ENCODE data around the gene ZBTB16.

The ZBTB16 gene

DNA sequence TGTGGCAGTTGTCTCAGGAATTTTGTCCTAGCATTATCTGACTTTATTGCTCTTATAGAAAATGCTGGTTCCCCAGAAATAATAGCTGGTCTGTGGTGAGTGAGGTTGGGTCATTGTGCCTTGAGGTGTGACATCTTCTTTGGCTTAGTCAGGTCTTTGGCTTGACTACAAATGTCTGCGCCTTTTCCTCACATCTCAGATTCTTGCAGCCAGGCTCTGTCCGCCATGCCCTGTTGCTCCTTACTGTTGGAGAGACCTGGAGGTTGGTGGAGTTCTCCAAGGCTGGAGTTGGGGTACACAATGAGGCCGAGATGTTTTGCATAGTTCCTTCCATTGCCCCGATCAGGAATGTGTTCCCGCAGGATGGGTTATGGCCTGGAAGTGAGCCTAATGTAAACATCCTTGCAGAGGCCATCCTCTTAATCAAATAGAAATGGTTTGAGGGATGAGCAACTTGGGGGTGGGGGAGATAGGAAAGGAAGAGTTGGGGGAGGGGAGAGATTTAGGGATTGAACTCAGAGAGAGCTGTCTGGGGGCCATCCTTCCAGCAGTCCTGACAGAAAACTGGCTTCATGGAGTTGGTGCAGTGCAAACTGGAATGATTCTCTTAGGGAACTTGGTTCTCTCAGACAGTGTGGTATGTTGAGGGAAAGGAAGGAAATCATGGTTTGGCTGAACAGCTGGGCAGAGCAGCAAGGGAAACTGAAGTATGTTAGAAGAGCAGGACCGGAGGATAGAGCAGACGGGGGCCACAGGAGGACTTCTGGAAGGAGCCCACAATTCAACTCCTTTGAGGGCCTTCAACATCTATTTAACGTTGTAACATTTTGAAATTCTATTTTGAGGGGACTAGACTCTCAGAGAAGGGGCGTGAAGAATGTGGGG is 49.9 kb downstream of the ZBTB16 start:
- DNase-seq: no peak

DNA sequence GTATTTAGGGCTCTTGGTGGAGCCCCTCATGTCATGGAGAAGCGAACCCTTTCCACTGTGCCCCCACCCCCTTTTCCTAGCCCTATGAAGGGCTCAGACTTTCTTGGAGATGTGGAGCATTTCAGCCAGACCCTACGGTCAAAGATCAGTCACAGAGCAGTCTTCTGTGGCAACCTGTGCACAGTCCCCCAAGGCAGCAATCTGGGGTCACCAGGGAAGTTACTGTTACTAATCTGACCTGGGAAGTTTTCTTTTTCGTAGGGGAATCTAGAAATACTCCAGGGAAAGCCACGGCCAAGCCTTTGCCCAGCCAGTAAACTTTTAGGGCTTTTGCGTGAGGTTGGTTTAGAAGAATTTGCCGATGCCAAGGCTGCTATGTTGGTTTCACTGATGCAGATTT is 50.6 kb downstream of the ZBTB16 start:
- no peak for DNase-seq

DNA sequence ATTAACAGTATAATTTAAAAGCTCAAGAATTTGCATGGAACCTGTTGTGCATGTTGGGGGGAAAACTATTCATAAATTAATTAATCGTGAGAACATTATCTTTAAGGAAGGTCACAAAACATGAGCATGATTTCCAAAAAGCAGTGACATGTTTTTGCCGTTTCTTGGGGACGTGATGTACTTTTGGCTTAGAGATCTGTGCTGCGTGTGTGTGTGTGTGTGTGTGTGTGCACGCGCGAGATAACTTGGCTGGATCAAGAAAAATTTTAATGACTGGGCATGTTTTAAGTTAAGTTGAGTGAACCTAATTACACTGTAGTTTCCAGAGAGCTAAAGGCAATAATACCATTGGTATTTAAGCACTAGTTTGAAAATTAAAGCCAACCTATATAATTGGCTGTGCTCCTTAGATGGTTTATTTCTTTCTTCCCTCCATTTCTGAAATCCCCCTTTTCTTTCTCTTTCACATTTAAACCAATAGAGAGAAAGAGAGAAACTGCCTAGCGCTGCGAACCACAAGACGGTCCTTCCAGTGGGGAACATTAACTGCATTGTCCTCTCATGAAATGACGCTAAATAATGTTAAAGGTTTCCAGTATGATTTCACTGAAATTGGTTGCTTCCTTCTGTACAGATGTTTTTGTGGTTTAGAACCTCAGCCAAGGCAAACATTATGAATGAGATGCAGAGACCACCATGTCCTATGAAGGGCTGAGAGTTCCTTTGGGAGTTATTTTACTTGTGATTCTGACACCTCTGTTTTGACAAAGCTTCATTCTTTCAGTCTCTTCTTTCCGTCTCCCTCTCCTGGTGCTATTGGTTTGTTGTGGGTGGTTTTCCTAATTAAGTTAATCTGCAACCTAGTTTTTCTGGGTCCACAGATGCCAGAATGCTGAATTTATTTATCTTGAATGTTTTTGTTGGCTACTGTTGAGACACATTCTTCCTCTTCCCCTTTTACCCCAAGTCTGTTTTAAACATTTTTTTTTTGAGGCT is 51.7 kb downstream of the ZBTB16 start:
- DNase-seq: peak; percentile 5

DNA sequence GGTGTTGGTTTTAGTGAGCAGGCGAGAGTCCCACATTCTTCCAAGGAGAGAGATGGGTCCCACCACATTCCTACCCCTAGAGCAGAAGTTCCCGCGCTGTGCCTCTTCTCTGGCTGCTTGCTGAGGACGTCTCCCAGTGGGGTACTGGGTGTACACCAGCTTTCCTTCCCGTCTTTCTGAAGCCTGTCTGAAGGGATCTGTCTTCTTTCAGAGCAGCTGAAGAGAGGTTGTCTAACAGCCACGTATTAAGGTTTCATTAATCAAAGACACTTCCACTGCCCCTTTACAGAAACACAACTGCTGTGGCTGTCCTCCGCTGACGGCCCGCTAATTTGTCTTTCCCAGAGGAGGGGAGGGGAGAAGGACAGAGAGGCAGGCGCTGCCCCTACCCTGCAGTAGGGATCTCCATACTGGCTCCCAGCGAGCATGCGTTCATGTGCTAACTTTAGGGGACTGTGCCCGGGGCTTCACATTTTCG is 56.0 kb downstream of the ZBTB16 start:
- DNase-seq: no peak

DNA sequence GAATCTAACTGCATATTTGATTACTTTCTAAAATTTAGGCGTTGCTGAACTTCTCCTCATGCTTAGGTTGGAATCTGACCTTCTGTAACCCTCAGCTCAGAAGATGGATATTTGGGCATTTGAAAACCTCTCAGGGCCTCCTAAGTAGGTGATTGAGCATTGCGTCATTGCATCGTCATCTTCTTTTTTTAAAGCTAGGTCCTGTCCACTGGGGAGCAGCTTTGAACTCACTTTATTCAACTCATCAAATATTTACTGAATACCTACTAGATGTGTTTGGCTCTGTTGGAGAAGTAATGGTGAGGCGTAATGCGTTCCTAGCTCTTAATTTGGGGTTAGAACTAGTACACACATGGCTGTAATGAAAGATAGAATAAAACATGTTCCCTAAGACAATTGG is 56.8 kb downstream of the ZBTB16 start:
- no peak for DNase-seq

DNA sequence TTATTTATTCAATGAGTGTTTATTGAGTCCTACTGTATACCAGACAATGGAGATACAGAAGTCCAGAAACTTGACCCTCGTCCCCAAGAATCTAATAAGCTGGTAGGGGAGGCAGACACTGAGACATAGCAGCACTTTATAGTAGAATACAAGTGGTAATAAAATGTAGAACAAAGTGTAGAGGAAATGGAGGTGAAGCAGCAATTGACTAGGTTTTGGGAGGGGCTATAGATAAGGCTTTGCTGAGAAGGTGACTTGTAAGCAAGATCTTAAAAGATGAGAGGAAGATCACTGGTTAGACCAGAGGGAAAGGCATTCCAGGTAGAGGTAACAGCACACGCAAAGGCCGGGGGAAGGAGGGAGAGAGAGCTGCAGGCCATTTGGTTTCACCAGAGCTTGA is 57.3 kb downstream of the ZBTB16 start:
- DNase-seq: no peak

DNA sequence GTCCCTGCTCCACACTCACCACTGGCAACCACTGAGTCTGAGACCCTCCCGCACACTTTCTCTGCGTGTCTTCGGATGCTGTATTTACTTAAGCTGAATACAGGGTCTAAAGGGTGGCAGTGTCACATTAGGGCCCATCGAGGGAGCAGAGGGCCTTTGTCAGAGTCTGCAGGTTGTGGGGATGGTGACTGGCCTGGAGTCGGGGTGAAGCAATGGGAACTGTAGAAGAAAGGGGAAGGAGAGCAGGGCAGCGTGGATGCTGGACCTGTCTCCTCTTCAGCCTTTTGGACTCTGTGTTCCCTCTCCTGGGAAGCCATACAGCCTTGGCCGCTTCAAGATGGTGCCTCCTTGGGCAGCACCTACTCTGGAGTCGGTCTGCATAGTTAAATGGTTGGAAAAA is 61.1 kb downstream of the ZBTB16 start:
- no peak for DNase-seq

DNA sequence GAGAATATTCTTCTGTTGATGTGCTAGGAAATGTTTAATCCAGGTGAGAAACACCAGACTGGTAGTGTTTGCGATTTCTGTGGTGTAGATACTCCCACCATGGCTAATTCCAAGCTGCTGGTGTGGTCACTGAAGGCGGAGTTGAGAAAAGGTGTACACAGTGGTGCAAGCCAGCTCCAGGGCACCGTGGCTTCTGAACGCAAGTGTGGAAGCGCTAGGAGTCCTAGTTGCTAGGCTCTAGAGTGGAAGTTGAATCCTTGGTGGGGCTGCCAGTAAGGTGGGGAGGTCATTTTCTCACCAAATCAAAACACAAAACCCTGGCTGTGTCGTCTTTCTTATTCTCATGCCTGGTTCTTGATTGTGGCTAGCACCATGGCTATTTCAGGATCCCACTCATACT is 61.6 kb downstream of the ZBTB16 start:
- DNase-seq: no peak

DNA sequence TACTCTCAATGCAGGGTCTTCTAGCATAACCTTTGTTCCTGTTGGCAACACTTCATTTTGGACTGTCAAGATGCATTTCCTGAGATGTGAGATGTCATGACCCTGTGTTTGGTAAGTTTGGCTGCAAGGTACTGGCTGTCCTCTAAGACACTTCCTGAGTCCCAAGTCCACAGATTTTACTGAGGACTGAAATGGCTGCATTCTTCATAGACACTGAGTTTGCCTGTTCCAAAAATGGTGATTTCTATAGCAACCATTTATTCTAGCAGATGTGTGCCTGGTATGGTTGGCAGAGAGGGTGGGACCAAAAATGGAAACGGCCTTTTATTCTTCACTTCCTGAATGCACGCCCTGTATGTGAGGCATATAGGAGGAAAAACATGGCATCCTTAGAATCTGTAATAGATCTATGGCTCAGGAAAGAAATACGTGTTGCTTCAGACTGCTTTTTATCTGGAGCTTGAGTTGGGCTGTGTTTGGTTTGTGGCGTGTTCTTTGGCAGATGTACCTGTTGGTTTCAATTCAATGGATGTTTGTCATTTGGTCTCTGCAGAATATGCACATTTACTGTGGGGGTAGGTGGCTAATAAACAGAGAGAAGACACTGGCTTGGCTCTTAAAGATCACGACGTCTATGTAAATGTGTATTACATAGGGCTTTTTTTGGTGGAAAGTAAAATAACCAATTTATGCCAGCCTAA is 62.4 kb downstream of the ZBTB16 start:
- DNase-seq: no peak

DNA sequence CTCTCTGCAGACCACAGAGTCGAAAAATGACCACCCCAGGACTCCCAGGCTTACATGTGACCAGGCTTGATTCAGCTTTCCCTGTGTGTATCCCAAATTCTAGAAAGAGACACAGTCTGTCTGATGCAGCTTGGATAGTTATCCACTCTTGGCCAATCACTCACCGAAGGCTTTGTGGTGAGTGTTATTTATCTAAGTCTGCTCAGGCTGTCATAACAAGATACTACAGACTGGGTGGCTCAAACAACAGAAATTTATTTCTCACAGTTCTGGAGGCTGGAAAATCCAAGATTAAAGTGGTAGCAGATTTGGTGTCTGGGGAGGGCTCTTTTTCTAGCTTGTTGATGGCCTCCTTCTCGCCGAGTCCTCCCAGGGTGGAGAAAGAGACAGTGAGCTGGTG is 63.2 kb downstream of the ZBTB16 start:
- no peak for DNase-seq

DNA sequence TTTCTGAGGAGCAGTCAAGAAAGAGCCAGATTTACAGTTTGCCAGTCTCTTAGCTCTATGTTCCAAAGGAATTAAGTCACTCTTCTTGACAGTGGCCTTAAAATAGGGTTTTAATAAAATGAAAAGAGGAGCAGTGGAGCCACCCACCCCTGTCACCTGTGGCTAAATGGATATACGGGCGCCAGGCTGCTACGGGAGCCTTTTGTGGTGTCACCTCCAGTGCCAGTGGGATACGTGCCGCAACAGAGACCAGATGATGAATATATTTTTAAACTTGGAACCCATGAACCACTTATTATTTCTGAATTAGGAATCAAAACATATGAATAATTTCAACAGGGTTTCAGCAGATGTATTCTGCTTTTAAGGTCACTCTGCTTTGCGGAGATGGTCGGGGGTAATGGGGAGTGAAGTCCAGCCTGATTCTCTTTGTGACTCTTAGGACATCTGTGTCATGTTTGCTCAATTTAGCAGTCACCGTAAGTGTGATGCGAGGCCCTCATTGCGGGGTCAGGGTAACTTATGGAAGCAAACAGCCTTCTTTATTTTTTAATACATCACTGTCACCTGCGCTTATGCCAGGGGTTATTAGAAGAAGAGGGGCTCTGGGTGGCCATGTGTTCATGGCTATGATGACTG is 64.3 kb downstream of the ZBTB16 start:
- no peak for DNase-seq

DNA sequence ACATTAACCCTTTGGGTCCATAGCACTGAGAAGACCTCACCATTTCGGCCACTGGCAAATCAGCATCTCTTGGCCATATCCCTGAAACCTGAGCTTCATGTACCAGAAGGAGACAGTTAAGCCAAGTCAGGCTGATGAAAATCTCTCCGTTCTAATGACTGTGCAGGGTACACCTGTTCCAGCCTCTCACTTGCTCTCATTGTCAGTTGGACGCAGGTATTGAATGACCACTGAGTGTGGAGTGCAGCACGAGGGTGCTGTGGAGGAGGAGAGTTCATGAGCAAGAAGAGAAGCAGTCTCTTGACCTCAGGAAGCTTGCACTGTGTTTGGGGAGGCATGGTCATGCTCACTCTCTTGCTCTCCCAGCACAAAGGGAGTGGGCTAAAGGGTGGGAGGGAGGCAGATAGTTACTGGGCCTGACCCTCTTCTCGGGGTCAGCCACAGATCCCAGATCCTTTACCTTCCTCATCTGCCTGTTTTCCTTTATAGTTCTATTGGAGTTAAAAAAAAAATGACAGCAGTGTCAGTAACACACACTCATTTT is 65.2 kb downstream of the ZBTB16 start:
- no peak for DNase-seq

DNA sequence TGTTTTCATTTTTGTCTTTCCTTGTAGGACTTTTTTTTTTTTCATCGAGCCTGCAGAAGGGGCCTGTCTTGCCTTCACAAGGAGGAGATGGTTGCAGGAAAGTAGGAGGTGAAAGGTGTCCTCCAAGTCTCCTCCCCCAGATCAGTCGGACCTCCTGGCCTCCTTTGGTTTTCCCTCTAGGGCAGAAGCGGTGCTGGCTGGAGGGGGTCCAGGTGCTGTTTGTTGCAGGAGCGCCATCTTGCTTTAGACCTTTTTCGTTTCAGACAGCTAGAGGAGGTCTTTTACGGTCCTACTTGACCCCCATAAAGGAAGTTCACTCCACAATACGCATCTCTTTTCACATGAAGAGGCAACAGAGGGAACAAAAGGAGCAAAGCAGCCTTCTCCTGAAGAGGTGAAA is 66.0 kb downstream of the ZBTB16 start:
- DNase-seq: no peak

DNA sequence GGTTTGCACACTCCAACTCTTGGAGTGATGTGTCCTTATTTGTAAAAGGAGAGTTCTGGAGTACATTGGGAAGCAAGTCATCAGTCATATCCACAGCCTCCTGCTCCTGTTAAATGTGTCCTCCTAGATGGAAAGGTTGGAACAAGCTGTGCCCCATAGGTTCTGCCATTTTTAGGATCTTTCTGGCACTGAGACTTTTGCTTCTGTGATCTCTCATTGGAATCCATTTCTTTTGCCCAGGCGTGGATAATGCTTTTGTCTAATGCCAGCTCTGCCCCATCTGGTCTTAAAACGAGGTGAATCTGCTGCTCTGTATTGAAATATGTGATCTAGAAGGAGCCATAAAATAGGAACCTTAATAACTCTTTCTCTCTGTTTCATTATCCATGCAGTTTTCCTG is 66.4 kb downstream of the ZBTB16 start:
- DNase-seq: no peak

DNA sequence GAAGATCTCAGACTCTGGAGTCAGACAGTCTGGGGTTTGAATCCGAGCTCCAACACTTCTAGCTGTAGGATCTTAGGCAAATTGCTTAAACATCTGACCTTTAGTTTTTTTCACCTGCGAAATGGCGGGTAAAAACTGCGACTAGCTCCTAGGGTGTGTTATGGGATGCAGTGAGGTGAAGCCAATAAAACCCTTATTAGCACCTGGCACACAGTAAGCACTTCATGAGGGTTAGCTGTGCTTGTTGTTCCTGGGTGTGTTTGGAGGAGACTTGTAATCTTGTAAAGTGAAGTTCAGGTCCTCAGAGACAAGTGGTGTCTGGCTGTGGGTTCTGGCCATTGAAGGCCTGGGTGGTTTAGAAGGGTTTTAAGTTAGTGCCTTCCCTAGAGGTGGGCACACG is 68.9 kb downstream of the ZBTB16 start:
- DNase-seq: no peak

DNA sequence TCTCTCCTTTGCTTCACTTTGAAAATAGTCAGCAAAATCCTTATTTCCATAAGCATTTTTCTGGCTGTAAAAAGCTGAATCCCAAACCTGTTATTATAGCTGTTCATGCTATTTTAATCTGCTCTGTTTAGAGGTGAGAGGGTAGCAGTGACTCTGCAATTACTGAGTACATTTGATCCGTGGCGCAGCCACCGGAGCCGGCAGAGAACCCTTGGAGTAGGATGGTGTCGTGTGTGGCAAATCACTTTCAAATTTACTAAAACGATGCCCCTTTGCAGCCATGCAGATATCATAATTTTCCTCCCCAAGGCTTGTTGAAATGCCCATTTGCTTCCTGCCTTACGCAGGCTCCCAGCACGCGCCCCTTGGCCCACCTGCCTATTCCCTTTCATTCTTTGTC is 69.6 kb downstream of the ZBTB16 start:
- DNase-seq: no peak

DNA sequence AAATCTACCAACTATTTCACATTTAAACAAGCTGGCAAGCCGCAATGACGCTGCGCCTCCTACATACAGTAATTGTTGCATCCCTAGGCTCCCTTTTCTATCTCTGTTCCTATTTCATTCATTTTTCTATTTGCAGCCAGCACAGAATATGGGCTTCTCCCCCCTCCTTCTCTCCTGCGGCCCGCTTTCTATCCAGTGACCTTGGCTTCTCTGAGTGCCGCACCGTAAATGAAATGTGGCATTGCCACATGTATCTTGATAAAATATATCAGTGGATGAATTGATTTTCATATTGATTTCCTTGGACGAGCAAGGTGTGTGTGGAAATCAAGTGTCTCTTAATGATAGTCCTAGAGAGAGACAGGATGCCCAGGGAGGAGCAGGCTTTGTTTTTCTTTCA is 70.2 kb downstream of the ZBTB16 start:
- no peak for DNase-seq

DNA sequence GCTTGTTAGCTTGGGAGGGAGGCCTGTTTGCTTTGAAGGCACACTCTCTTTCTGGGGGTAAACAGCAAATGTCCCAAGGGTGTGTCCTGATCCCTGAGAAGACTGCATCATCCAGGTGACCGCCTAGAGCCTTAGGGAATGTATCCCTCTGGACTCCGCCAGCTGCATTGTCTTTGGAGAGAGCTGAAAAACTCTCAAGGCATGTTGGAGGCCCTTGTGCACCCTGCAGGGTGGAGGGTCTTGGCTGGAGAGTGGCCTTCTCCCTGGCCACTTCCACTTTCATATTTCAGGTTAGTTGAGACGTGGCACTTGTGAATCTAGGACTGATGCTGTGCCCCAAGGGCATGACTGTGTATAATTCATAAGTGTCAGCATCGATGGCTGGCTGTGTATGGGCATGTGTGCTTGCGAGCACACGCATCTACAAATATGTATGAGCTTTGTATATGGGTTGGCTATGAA is 70.6 kb downstream of the ZBTB16 start:
- DNase-seq: no peak

DNA sequence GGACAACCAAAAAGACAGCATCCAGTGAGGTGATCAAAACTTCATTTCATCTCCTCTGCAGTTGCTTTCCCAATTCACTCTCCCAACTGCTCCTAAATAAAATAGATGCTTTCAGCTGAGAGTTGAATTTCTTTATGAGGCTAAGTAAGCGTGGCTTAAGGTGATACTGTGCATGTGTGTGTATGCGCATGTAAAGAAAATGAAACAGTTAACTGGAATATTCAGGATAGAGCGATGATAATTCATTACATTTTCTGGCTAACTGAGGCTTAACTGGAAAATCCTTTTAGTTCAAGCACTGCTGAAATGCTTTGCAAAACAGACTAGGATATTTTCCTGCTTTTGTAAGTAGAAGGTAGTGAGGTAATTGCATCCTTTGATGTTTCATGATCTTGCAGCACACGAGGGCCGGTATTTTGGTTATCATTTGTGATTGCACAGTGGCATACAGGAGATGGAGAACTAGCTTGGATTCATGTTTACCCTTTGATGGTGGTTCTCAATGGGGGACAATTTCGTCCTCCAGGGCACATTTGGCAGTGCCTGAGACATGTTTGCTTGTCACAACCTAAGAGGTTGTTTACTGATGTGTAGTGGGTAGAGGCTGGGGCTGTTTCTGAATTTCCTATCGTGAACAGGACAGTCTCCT is 71.2 kb downstream of the ZBTB16 start:
- no peak for DNase-seq

DNA sequence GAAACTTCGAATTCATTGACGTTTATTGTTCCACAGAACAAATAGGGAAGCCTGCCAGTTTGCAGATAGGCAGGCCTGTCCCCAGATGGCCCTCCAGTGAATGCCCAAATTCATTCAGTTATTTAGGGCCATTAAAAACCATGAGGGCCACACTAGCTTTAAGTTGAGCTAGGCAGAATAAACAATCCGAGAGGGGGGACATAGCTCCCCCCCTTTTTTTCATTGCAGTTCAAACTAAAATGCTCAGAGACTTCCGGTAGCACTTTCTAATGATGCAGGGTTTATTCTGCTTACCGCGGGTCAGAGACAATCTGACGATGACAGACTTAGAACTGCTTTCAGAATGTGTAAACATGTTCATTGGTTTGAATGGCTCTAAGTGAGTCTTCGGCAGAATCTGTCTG is 72.0 kb downstream of the ZBTB16 start:
- DNase-seq: no peak

DNA sequence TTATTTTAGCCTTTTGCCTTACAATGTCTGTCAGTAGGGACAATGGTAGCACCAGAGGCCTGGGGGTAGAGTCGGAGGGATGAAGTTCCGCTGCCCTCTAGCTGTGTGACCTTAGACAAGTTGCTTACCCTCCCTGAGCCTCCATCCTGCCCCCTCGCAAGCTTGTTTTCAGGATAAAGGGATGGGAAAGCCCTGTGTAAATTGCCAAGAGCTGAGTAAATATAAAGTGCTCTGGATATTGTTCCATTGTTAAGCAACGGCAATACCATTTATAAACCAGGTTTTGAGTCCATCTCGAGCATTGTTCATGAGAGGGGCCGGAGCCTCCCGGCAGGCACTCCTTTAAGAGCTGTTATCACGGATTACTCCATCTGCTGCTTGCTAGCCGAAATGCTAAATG is 72.9 kb downstream of the ZBTB16 start:
- DNase-seq: no peak

DNA sequence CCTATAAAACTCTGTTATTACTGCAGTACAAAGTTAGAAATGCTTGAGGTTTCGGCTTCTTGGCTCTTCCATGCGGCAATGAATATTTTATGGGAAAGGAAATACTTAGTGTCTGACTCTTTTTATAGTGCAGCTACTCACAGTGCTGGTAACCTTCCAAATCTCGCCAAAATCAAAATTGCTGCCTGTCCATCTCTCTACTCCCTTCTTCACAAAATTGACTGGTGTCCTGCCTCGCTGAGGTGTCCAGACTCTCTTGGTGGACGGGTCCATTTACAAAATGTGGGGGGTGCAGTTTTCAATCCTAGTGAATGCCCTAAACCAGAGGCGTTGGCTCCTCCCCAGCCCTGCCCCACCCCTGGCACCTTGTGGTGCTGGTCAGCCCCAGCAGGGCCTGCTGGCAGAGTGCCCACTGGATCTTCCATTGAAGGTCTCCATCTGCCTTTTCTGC is 73.5 kb downstream of the ZBTB16 start:
- DNase-seq: peak; percentile 81
